Measurements from ENCODE around the gene SLC24A3. TPM values are rescaled to one million over a fixed set of nuclear protein-coding genes. Genes with fewer than 3 reads are reported as not detected.

Gene SLC24A3
- total RNA-seq, 2 donors from 2014 or later, result 3.2 to 6.9 TPM

DNA sequence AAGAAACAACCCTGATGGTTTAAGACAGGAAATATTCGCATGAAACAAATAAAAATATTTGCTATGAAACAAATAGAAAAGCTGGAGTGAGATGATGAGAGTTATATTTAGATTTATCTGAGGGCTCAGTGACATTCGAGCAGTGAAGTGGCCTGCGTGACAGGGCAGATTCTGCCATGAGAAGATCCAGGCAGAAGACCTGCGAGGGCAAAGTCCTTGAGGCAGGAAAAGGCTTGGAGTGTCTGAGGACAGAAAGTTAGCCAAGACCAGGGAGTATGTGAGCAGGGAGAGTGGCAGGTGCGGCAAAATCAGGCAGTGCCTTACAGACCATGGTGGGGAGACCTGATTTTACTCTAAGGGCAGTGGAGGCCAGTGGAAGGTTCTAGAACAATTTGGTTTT is 478.7 kb downstream of the SLC24A3 start:
- DNase-seq (no peak), ATAC-seq (peak; percentile 54)
- intact Hi-C loops (cut with DNase I, micrococcal nuclease), result loop anchor here in 1 of 2 donors (10.0 kb wide), 2 partner anchors 94 to 304 kb away; no protein-coding TSS in a partner anchor

DNA sequence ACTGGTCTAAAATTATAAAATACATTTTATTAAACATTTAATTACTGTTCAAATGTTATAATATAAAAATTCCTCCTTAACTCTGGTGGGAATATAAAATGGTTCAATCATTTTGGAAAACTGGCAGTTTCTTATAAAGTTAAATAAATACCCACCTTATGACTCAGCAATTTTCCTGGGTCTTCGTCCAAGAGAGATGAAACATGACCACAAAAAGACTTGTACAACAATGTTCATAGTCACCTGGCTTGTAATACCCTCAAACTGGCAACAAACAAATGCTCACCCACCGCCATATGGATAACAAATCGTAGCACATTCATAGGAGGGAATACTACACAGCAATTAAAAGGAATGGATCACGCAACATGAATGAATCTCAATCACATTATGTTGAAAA is 479.7 kb downstream of the SLC24A3 start:
- no peak for DNase-seq
- intact Hi-C loops (cut with DNase I, micrococcal nuclease), result loop anchor here in 1 of 2 donors (10.0 kb wide), 2 partner anchors 93 to 303 kb away; no protein-coding TSS in a partner anchor

DNA sequence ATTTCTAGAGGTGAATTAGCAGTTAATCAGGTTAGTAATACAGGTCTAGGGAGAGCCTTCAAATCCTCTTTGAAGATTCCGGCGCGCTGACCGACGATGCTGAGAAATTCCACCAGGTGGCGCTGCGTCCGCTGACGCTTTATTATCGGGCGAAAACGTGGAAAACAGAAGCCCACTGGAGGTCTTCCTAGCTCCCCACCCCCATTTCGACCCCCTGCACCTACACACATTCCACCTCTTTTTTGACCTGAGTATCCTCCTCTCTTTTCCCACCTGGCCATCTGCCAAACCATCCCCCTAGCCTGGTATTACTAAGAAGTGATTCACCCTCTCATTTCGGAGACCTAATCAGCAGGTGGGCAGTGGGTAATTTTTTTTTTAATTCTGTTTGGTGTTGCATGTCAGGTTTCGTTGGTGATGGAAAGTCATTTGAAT is 480.3 kb downstream of the SLC24A3 start:
- DNase-seq, result peak in 1 of 2 donors; percentile 68
- peak; percentile 49 for ATAC-seq
- intact Hi-C loops (cut with DNase I, micrococcal nuclease), result loop anchor here in 1 of 2 donors (10.0 kb wide), 2 partner anchors 92 to 302 kb away; no protein-coding TSS in a partner anchor

More for the DNA sequence above, 479.7 kb downstream of the SLC24A3 start:
- ATAC-seq, result no peak

DNA sequence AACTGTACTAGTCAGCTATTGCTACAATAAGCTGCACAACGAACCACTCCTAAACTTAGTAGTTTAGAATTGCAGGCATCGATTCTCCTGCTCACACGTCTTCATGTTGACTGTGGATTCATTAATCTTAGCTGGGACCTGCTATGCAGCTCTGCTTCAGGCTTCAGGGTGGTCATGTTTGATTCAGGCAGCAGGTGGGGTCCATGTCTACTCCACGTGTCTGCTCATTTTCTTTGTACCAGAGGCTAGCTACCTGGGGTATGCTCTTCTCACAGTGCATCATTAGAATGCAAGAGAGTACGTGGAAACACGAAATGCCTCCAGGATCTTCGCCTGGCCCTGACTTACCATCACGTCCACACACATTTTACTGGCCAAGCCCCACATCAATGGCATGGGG is 481.1 kb downstream of the SLC24A3 start:
- intact Hi-C loops (cut with DNase I, micrococcal nuclease), result loop anchor here in 1 of 2 donors (10.0 kb wide), 2 partner anchors 91 to 301 kb away; no protein-coding TSS in a partner anchor
- ATAC-seq, result no peak

DNA sequence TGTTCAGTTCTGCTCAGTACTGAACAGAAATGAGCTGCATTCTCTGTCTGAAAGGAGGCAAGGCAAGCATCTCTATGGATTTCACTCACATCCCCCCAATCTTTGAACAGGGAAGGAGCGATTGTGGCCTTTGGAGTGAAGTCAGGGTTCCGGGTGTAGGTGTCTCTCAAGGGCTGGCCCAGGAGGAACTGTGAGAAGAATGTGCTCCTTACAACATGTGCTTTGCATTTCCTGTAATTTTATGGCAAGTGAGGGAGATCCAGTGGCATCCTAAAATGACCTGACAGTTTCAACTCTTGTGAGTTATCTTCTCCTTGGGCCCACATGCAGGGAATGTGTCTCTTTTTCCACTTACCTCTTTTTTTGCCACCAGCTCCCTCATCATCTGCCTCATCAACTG is 482.6 kb downstream of the SLC24A3 start:
- intact Hi-C loops (cut with DNase I, micrococcal nuclease), result loop anchor here in 1 of 2 donors (10.0 kb wide), 2 partner anchors 90 to 300 kb away; no protein-coding TSS in a partner anchor
- ATAC-seq (peak; percentile 28), DNase-seq (no peak)

More for the DNA sequence above, 481.1 kb downstream of the SLC24A3 start:
- DNase-seq, result no peak

DNA sequence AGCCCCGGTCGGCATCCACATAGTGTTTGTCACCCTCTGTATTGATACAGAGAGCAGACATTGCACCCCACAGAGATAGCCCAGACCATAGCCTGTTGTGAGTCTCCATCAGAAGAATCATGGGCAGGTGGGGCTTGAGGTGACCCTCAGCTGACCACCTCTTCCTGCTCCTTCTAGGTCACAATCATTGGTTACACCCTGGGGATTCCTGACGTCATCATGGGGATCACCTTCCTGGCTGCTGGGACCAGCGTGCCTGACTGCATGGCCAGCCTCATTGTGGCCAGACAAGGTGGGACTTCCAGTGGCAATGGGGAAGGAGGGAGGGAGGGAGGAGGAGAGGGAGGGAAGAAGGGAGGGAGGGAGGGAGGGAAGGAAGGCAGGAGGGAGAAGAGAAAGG is 484.2 kb downstream of the SLC24A3 start:
- intact Hi-C loops (cut with DNase I, micrococcal nuclease), result loop anchor here in 1 of 2 donors (10.0 kb wide), 2 partner anchors 88 to 298 kb away; no protein-coding TSS in a partner anchor
- DNase-seq (no peak), ATAC-seq (no peak)

DNA sequence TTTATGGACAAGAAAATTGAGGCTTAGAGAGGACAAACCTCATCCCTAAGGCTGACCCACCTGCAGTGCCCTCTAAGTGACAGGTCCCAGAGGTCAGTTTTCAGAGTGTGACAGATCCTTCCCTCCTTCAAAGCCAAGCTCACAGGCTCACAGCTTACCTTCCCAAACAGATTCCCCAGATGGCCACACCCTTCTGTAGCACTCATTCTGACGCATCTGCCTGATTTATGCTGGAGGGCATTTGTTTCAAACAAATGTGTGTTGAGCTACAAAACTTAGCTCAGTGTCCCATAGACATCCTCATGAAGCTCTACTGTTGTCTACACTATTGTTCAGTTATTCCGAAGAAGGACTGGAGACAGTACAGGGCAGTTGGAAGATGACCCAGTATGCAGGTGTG is 485.0 kb downstream of the SLC24A3 start:
- DNase-seq (no peak), ATAC-seq (no peak)
- intact Hi-C loops (cut with DNase I, micrococcal nuclease), result loop anchor here in 1 of 2 donors (10.0 kb wide), 2 partner anchors 87 to 297 kb away; no protein-coding TSS in a partner anchor

DNA sequence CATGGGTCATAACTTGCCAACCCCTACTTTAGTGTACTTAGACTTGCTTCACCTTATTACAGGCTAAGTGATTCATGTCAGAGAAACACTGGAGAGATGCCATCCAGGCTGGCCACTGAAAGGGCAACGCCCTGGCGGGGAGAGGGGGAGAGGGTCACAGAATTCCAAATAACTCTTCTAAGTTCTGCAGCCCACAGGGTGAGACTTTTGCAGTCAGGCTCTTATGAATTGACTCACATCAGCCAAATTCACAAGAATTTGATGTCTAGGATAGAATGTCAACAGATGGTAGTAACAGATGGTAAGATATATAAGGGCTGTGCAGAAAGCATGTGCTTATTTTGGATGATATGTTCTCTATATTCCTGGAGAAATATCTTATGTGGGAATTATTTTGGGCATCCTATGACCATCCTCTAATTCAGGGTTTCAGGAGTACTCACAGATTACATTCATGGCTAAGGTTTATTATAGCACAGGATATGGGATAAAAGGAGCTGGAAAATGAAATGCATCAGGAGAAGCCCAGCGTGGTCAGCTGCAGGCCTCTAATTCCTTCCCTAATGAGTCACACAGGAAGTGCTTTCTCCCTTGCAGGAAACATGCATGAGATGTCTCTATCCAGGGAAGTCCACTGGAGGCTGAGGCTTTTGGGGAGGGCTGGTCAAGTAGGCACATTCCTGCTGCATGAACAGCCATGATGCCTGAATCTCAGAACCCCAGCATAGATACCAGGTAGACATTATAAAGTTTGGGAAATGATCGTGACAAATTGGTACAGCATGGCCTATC is 486.9 kb downstream of the SLC24A3 start:
- intact Hi-C loops (cut with DNase I, micrococcal nuclease), result loop anchor here in 1 of 2 donors (10.0 kb wide), 2 partner anchors 85 to 295 kb away; no protein-coding TSS in a partner anchor
- no peak for ATAC-seq
- no peak for DNase-seq

DNA sequence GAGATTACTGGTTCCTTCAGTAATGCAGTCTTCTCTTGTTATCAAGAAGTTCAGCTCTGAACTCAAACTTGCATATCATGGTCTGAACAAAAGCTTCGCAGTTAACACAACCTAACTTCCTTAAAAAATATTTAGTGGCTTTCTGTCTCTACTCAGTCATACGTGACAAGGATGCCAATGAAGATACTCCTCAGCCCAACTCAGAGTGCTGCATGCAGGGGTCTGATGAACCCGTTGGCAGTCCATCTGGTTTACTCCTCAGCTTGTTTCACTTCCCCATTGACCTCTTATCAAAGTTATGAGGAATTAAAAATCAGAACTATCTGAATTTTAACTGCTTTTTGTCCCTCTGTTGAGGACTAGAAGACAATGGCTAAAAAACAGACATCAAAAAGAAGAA is 489.0 kb downstream of the SLC24A3 start:
- intact Hi-C loops (cut with DNase I, micrococcal nuclease), result no loop called here
- ATAC-seq, result no peak
- no peak for DNase-seq

DNA sequence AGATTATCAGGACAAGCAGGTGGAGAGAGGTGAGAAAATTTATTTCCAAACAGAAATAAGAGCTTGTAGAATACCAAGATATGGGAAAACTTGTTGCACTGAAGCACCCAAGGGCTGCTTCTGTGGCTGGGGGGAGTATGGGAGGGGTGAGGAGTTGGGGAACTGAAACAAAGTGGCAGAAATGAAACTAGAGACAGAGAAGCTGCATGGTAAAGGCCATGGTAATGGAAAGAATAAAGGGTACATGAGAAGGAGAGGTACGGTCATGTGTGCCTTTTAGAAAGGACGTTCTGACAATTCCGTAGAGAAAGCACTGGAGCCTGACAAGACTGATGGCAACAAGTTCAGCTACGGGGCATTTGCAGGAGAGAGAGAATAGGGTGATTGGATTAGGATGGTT is 494.0 kb downstream of the SLC24A3 start:
- DNase-seq (no peak), ATAC-seq (no peak)
- intact Hi-C loops (cut with DNase I, micrococcal nuclease), result no loop called here

DNA sequence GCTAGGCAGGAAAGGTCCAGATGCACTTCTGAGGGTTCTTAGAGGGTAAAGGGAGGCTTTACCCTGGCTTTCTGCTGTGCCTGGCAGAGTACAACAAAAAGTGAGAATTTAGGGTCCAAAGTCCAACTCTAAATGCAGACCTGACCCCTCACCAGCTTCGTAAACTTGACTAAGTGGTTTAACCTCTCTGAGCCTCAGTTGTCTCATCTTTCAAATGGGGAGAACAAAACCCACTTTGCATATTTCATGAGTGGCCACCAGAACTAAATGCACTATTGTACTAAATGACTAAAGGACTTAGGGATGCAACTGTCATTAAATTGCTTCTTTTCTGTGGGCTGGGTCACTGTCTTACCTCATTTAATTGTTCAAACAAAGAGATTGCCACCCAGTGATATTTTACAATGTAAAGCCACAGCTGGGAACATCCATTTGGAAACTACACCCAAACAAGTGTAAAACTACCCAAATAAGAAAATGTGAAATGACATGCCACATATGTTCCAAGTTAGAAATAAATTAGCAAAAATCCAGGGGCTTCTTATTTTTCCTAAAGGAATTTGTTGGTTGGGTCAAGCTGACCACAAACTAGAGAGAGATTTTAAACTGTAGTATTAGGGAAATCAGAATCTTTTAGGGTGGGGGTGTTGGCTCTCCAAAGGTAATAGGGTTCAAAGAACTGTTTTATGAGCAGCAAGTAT is 497.3 kb downstream of the SLC24A3 start:
- DNase-seq (no peak), ATAC-seq (peak; percentile 44)
- intact Hi-C loops (cut with DNase I, micrococcal nuclease), result no loop called here

DNA sequence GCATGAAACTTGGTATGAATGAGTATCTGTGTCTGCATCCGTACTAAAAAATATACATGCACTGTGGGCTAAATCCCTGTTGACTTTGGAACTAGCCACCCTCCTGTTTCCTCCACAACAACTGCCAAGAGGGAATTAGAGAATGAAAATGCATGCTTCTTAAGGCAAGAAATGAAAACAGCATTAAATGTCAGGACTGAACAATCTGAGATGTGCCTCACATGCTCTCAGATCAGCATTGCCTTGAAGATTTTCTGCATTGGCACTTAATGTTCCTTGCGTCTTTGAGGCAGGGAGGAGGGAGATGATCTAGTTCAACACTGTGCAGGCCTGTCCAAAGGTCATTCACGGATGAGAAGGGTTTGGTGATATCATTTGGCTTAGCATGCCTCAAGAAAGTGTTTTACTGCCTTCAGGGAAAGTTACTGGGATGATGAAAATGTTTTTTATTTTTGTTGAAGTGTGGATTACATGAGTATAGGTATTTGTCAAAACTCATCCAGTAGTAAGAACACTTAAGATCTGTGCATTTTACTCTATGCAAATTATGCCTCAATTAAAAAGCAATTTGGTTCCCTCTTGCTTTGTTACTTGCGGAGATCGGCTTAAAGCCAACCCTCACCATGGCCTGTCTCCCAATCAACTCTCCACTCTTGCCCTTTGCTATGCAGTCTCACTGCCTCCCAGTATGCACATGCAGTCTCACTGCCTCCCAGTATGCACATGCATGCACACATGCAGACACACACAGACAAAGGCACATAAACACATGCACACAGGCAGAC is 498.1 kb downstream of the SLC24A3 start:
- ATAC-seq (peak; percentile 77), DNase-seq (peak; percentile 60 to 68)
- intact Hi-C loops (cut with DNase I, micrococcal nuclease), result no loop called here

DNA sequence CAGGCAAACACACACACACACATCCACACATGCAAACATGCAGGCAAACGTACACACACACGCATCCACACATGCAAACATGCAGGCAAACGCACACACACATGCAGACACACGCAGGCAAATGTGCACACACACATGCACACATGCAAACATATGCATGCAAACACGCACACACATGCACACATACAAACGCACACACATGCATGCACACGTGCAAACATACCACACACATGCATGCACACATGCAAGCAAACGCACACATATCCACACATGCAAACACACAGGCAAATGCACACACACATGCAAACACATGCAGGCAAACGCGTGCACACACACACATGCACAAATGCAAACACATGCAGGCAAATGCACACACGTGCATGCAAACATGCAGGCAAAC is 498.7 kb downstream of the SLC24A3 start:
- DNase-seq (no peak), ATAC-seq (no peak)
- intact Hi-C loops (cut with DNase I, micrococcal nuclease), result no loop called here

DNA sequence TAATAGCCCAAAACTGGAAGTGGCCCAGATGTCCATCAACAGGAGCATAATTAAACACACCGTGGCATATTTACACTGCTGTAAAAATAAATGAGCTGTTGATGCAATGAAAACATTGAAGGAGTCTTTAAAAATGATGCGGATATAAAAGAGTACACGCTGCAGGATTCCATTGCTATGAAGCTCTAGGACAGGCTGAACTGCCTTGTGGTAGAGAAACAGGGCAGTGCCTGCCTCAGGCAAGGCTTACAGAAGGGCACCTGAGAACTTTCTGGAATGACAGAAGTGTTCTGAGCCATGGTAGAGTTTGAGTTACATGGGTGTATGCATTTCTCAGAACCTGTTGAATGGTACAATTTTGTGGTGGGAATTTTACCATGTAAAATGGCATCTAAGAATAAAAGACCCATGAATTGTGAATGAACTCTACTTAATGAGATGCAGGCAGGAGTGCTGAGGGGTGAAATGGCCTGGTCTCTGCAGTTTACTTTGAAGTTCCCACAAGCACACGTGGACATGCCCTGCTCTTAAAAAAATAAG is 500.3 kb downstream of the SLC24A3 start:
- intact Hi-C loops (cut with DNase I, micrococcal nuclease), result no loop called here

DNA sequence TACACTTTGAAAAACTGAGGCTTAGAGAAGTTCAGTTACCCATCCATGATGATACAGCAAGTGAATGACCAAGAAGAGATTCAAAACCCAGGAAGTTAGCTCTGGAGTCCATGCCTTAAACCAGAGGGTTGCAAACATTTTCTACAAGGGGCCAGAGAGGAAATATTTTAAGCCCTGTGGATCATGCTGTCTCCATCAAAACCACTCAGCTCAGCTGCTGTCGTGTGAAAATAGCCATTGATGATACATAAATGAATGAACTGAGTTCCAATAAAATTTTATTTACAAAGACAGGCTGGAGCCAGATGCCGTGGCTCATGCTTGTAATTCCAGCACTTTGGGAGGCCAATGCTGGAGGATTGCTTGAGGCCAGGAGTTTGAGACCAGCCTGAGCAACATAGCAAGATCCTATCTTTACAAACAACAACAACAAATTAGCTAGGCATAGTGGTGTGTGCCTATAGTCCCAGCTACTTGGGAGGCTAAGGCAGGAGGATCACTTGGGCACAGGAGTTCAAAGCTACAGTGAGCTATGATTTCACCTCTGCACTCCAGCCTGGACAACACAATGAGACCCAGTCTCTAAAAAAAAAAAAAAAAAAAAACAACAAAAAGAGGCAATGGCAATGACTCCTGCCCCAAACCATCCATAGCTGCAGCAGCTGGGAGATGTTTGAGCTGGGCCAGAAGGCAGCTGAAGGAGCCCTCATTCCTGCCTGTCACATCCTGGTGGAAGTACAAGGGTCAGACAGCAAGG is 501.6 kb downstream of the SLC24A3 start:
- ATAC-seq, result peak; percentile 73
- peak in 1 of 2 donors; percentile 44 for DNase-seq
- intact Hi-C loops (cut with DNase I, micrococcal nuclease), result no loop called here

More for the DNA sequence above, 500.3 kb downstream of the SLC24A3 start:
- ATAC-seq (peak; percentile 48), DNase-seq (no peak)

DNA sequence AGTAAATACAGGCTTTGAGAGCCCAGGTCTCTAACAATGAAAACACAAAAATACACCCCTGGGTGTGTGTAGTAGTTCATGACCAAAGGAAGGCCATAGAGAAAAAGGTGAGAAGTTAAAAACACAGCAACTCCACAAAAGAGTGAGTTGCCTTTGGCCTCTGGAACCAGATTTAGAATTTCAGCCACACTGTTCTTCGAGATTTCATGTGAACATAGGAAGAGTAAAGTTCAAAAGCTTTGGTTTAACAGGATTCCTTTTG is 502.1 kb downstream of the SLC24A3 start:
- ATAC-seq, result no peak
- no peak for DNase-seq

DNA sequence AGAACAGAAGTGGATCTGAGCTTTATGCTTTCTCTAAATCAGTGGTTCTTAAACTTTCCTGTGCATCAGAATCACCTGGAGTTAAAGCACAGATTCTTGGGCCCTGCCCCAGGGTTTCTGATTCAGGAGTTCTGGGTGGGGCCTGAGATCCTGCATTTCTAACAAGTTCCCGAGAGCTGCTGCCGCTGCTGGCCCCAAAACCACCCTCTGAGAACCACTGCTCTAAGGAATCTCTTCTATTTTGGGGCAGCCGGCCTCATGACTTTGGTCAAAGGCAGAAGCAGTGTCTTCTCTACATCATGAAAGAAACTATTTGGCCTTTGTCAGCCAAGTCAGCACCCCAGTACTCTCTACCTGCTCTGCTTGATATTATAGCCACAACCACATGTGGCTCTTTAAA is 503.5 kb downstream of the SLC24A3 start:
- intact Hi-C loops (cut with DNase I, micrococcal nuclease), result no loop called here
- ATAC-seq, result no peak
- no peak for DNase-seq

More for the DNA sequence above, 502.1 kb downstream of the SLC24A3 start:
- intact Hi-C loops (cut with DNase I, micrococcal nuclease), result no loop called here

DNA sequence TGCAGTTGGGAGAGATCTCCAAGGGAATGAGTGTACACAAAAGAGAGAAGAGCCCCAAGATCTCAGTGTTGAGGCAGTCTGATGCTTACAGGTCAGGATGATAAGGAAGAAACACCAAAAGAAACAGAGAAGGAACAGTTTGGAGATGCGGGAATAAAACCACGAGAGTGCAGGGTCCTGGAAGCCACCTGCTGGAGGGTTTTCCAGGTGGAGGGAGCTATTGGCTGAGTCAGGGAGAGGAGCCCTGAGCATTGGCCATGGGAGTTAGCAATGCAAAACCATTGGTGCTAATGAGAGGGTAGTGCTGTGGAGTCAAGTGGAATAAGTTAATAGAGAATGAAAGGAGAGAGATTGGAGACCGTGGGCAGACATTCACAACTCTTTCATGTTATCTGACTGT is 506.4 kb downstream of the SLC24A3 start:
- DNase-seq (no peak), ATAC-seq (no peak)
- intact Hi-C loops (cut with DNase I, micrococcal nuclease), result no loop called here
